IMR-90 (cell line): ENCODE measurements around the gene CDC42BPA. TPM values are rescaled to one million over a fixed set of nuclear protein-coding genes. Genes with fewer than 3 reads are reported as not detected.
"Not testable (repeated sequence)": the region's sequence is repeated elsewhere in the genome, so short reads cannot be mapped to it uniquely, and the experiment has no call there.

Experiments
- ATAC-seq: fragments of 200-7000 bp; cut with Tn5 transposase; 2 replicates; pipeline ENCODE4 v1.9.1; 2020; ENCODE audit warnings: low read depth, mild to moderate bottlenecking, moderate library complexity
- BruUV-seq: library from RNA; stranded (reverse); fragments of 400-500 nt; replicated peaks from 2 replicates; lab custom pipeline; 2021; lab: Mats Ljungman, UMichigan
- CTCF ChIA-PET: fragments of 300-600 bp; formaldehyde crosslinking; extraction: SDS; loops from one replicate; lab custom pipeline; 2021; ENCODE audit warnings: antibody characterized with exemption; lab: Yijun Ruan, JAX
- POLR2A ChIA-PET: fragments of 300-600 bp; sonication (Branson Sonifier 250); formaldehyde crosslinking; loops from one replicate; lab custom pipeline; 2022; ENCODE audit warnings: antibody characterized with exemption; ENCODE audit not compliant: unreplicated experiment; lab: Charles Lee
- DNase-seq: peaks from one replicate; pipeline ENCODE4 v3.0.0; 2013
- H2AFZ ChIP-seq: replicated peaks from 2 replicates; pipeline ENCODE3; 2013; ENCODE audit warnings: low read length, mild to moderate bottlenecking; ENCODE audit not compliant: poor library complexity
- H2AK5ac ChIP-seq: 2 replicates; pipeline ENCODE4 v1.6.1; 2013; ENCODE audit warnings: low read depth, low read length, inconsistent platforms
- H2AK9ac ChIP-seq: replicated peaks from 2 replicates; pipeline ENCODE3; 2013; ENCODE audit warnings: mild to moderate bottlenecking, low read depth, low read length, moderate library complexity; ENCODE audit not compliant: poor library complexity
- H2BK120ac ChIP-seq: 2 replicates; pipeline ENCODE4 v1.6.1; 2013; ENCODE audit warnings: low read depth, low read length, inconsistent platforms
- H2BK15ac ChIP-seq: 3 replicates; pipeline ENCODE4 v1.6.1; 2013; ENCODE audit warnings: low read depth, low read length, inconsistent platforms
- H2BK20ac ChIP-seq: 2 replicates; pipeline ENCODE4 v1.6.1; 2013; ENCODE audit warnings: low read depth, mild to moderate bottlenecking, inconsistent platforms, low read length, moderate library complexity
- H2BK5ac ChIP-seq: 2 replicates; pipeline ENCODE4 v1.6.1; 2013; ENCODE audit warnings: mild to moderate bottlenecking, low read depth, low read length, inconsistent platforms; ENCODE audit not compliant: poor library complexity, severe bottlenecking
- H3K14ac ChIP-seq: replicated peaks from 2 replicates; pipeline ENCODE4 v1.6.1; 2013; ENCODE audit warnings: low read depth, low read length, inconsistent platforms
- H3K18ac ChIP-seq: 2 replicates; pipeline ENCODE4 v1.6.1; 2013; ENCODE audit warnings: low read depth, low read length, control low read depth
- H3K23ac ChIP-seq: 2 replicates; pipeline ENCODE4 v1.6.1; 2013; ENCODE audit warnings: low read depth, low read length, inconsistent platforms
- H3K27ac ChIP-seq: 2 replicates; pipeline ENCODE4 v1.5.1; 2013; ENCODE audit warnings: mild to moderate bottlenecking, control low read depth, low read length; ENCODE audit not compliant: insufficient read depth
- H3K27me3 ChIP-seq: 2 replicates; pipeline ENCODE4 v1.6.1; 2013; ENCODE audit warnings: low read length; ENCODE audit not compliant: control insufficient read depth, insufficient read depth
- H3K36me3 ChIP-seq: 2 replicates; pipeline ENCODE4 v1.6.1; 2013; ENCODE audit warnings: low read length, mixed read lengths; ENCODE audit not compliant: control insufficient read depth, insufficient read depth
- H3K4ac ChIP-seq: 2 replicates; pipeline ENCODE4 v1.6.1; 2013; ENCODE audit warnings: low read depth, low read length, inconsistent platforms
- H3K4me1 ChIP-seq: 2 replicates; pipeline ENCODE4 v1.6.1; 2013; ENCODE audit warnings: low read length, mixed read lengths; ENCODE audit not compliant: control insufficient read depth, insufficient read depth
- H3K4me2 ChIP-seq: 2 replicates; pipeline ENCODE4 v1.6.1; 2013; ENCODE audit warnings: low read depth, mild to moderate bottlenecking, control low read depth, low read length, moderate library complexity
- H3K4me3 ChIP-seq: 2 replicates; pipeline ENCODE4 v1.5.1; 2013; ENCODE audit warnings: low read depth, mild to moderate bottlenecking, control low read depth, low read length, moderate library complexity; ENCODE audit not compliant: insufficient read depth
- H3K56ac ChIP-seq: 2 replicates; pipeline ENCODE4 v1.6.1; 2013; ENCODE audit warnings: low read length, inconsistent platforms; ENCODE audit not compliant: insufficient read depth; ENCODE audit errors: extremely low read depth
- H3K79me1 ChIP-seq, 2 experiments: 2 replicates each; pipeline ENCODE4 v1.6.1; 2013; ENCODE audit warnings: low read length in 2 of 2, inconsistent platforms in 1 of 2, low read depth in 1 of 2
- H3K9ac ChIP-seq: 2 replicates; pipeline ENCODE4 v1.6.1; 2013; ENCODE audit warnings: low read depth, low read length, control low read depth
- H3K9me1 ChIP-seq: 2 replicates; pipeline ENCODE4 v1.6.1; 2013; ENCODE audit warnings: low read length, inconsistent platforms; ENCODE audit not compliant: insufficient read depth
- H3K9me3 ChIP-seq: 2 replicates; pipeline ENCODE4 v1.6.1; 2013; ENCODE audit warnings: low read length; ENCODE audit not compliant: control insufficient read depth, insufficient read depth
- H4K20me1 ChIP-seq: 2 replicates; pipeline ENCODE4 v1.6.1; 2013; ENCODE audit warnings: low read length, inconsistent platforms; ENCODE audit not compliant: insufficient read depth
- H4K5ac ChIP-seq: 2 replicates; pipeline ENCODE4 v1.6.1; 2013; ENCODE audit warnings: mild to moderate bottlenecking, low read depth, low read length, control low read depth
- H4K8ac ChIP-seq, 2 experiments: 2 replicates each; pipeline ENCODE4 v1.6.1; 2013; ENCODE audit warnings: low read depth in 2 of 2, low read length in 2 of 2, control low read depth in 1 of 2, inconsistent platforms in 1 of 2
- H4K91ac ChIP-seq: 2 replicates; pipeline ENCODE4 v1.6.1; 2013; ENCODE audit warnings: low read depth, low read length, inconsistent platforms; ENCODE audit not compliant: insufficient read depth
- WGBS, 2 experiments: methylation state at CpG; one replicate each; pipeline versions ENCODE4 v1.1.5 to v1.1.7; 2013; ENCODE audit warnings: missing lambda C conversion rate in 2 of 2; ENCODE audit not compliant: insufficient read length in 1 of 2; ENCODE audit errors: extremely low coverage in 2 of 2; 5-methylcytosine and 5-hydroxymethylcytosine counted together
- dilution Hi-C: fragments of 300-500 bp; cut with HindIII; formaldehyde crosslinking; loops from one replicate; pipeline ENCODE4 v1.14.3; 2018; ENCODE audit warnings: low sequenced_read_pairs; ENCODE audit not compliant: unreplicated experiment
- in situ Hi-C: fragments of 300-500 bp; cut with MboI; formaldehyde crosslinking; loops from 3 replicates; pipeline ENCODE4 v1.14.3; 2019; ENCODE audit warnings: low sequenced_read_pairs, inconsistent platforms, mixed read lengths
- intact Hi-C: fragments of 100-400 bp; cut with micrococcal nuclease; formaldehyde crosslinking; loops from 2 replicates; pipeline ENCODE4 v1.10.0; 2022
- polyA plus RNA-seq, 3 experiments: library from polyadenylated mRNA; depleted of rRNA; stranded (reverse); fragments of >200 nt; gene quantifications; 2 replicates each; pipeline ENCODE4 v1.2.3, GENCODE V29; 2012; ENCODE audit warnings: low replicate concordance in 1 of 3
- total RNA-seq: library from RNA; depleted of rRNA; stranded (reverse); fragments of >200 nt; gene quantifications from 2 replicates; pipeline ENCODE4 v1.2.3, GENCODE V29; 2012

Gene CDC42BPA
- total and polyA plus RNA-seq, 2 of the 4 experiments (the other 2 are of a cell fraction) = 9.4 to 27.8 TPM

DNA sequence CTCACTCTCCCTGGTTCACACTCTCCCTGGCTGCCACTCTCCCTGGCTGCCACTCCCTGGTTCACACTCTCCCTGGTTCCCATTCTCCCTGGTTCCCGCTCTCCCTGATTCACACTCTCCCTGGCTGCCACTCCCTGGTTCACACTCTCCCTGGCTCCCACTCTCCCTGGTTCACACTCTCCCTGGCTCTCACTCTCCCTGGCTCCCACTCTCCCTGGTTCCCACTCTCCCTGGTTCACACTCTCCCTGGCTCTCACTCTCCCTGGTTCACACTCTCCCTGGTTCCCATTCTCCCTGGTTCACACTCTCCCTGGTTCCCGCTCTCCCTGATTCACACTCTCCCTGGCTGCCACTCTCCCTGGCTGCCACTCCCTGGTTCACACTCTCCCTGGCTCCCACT is 362.4 kb downstream of the CDC42BPA start:
- ATAC-seq, H3K4me2 ChIP-seq, DNase-seq, POLR2A ChIA-PET, dilution Hi-C loops, H2AK5ac ChIP-seq, H3K4me1 ChIP-seq, H3K27ac ChIP-seq, H3K14ac ChIP-seq, H2BK5ac ChIP-seq, H3K9me3 ChIP-seq, H4K5ac ChIP-seq, H2AK9ac ChIP-seq, H4K20me1 ChIP-seq, H2AFZ ChIP-seq, in situ Hi-C loops, CTCF ChIA-PET, H3K23ac ChIP-seq, H3K9me1 ChIP-seq, H3K56ac ChIP-seq, H2BK120ac ChIP-seq, H3K18ac ChIP-seq, H3K4ac ChIP-seq, H2BK20ac ChIP-seq, H3K4me3 ChIP-seq, H4K8ac ChIP-seq, BruUV-seq, H4K91ac ChIP-seq, H3K9ac ChIP-seq, H3K79me1 ChIP-seq, intact Hi-C loops, H3K36me3 ChIP-seq, H3K27me3 ChIP-seq, H2BK15ac ChIP-seq: not testable (repeated sequence)
- 100% methylated on average over 1 of the region's 2 CpGs; no CpG with 5 or more reads in 1 of the 2 experiments for WGBS, 2 experiments
